Loucy (cell line): ENCODE data around the gene NAV1.

Experiments
- H2AFZ ChIP-seq: fragments of 200-600 bp; sonication (generic); 2 replicates; pipeline ENCODE4 v1.6.0; 2016; ENCODE audit warnings: antibody characterized with exemption, mild to moderate bottlenecking, low read length, moderate library complexity
- H3F3A ChIP-seq: fragments of 200-600 bp; 2 replicates; pipeline ENCODE4 v1.6.0; 2016; ENCODE audit warnings: antibody characterized with exemption, low read depth, mild to moderate bottlenecking
- H3K27me3 ChIP-seq: fragments of 200-600 bp; sonication (generic); 2 replicates; pipeline ENCODE4 v1.6.1; 2014; ENCODE audit warnings: low read length, mild to moderate bottlenecking; ENCODE audit not compliant: insufficient read depth, poor library complexity, severe bottlenecking
- H3K36me3 ChIP-seq: fragments of 200-600 bp; sonication (generic); 2 replicates; pipeline ENCODE4 v1.6.1; 2016; ENCODE audit warnings: low read length; ENCODE audit not compliant: insufficient read depth
- H3K4me1 ChIP-seq: fragments of 200-600 bp; sonication (generic); 2 replicates; pipeline ENCODE4 v1.5.1; 2014; ENCODE audit warnings: low read length, mild to moderate bottlenecking; ENCODE audit not compliant: insufficient read depth, poor library complexity, severe bottlenecking
- H3K4me2 ChIP-seq: fragments of 200-600 bp; sonication (generic); 2 replicates; pipeline ENCODE4 v1.6.0; 2014; ENCODE audit warnings: antibody characterized with exemption, low read length, low read depth, mild to moderate bottlenecking; ENCODE audit not compliant: poor library complexity, severe bottlenecking
- H3K4me3 ChIP-seq: fragments of 200-600 bp; sonication (generic); 2 replicates; pipeline ENCODE4 v1.5.1; 2014; ENCODE audit warnings: low read length, mild to moderate bottlenecking, mixed read lengths; ENCODE audit not compliant: poor library complexity, severe bottlenecking
- H3K79me2 ChIP-seq: fragments of 200-600 bp; sonication (generic); 2 replicates; pipeline ENCODE4 v1.6.1; 2014; ENCODE audit warnings: low read length; ENCODE audit not compliant: insufficient read depth
- H3K9ac ChIP-seq: fragments of 200-600 bp; sonication (generic); 2 replicates; pipeline ENCODE4 v1.6.0; 2014; ENCODE audit warnings: mild to moderate bottlenecking, low read depth, low read length, moderate library complexity; ENCODE audit not compliant: poor library complexity, severe bottlenecking
- H3K9me2 ChIP-seq: fragments of 200-600 bp; sonication (generic); replicated peaks from 2 replicates; pipeline ENCODE4 v1.6.1; 2016; ENCODE audit warnings: low read depth, low read length, mixed read lengths
- H3K9me3 ChIP-seq: fragments of 200-600 bp; sonication (generic); 2 replicates; pipeline ENCODE4 v1.6.1; 2014; ENCODE audit warnings: mild to moderate bottlenecking, antibody characterized with exemption, low read length, low read depth; ENCODE audit not compliant: insufficient read depth
- H4K20me1 ChIP-seq: fragments of 200-600 bp; sonication (generic); 2 replicates; pipeline ENCODE4 v1.6.0; 2014; ENCODE audit warnings: antibody characterized with exemption, low read length, mild to moderate bottlenecking; ENCODE audit not compliant: insufficient read depth, poor library complexity, severe bottlenecking
- EZH2phosphoT487 ChIP-seq: fragments of 200-600 bp; IDR thresholded peaks from 2 replicates; pipeline ENCODE4 v1.6.1; 2018; ENCODE audit warnings: antibody characterized with exemption, mild to moderate bottlenecking, moderate library complexity, borderline replicate concordance
- TF ChIP-seq, protein P1 (sequence below): fragments of 200-600 bp; sonication (generic); conservative IDR thresholded peaks from 2 replicates; pipeline ENCODE4 v1.5.1; 2014; ENCODE audit warnings: mild to moderate bottlenecking, antibody characterized with exemption, low read length

NAV1 gene

GRCh38 chr1:201511941-201512539 lies 26.9 kb upstream of the NAV1 start:
- Histone ChIP-seq H3F3A (0 out of 2 replicates have a peak, but pooled peaks cover 4% of the 10 kb centered on the region), H3K4me2 (no peak overlapping the region), H3K4me1 (peaks cover 29% of the 10 kb centered on the region), H3K9me2 (no peaks in the 10 kb centered on the region), H3K27me3 (no peaks in the 10 kb centered on the region), H3K36me3 (no peaks in the 10 kb centered on the region), H3K9ac (no peak overlapping the region), H2AFZ (no peak overlapping the region), H4K20me1 (no peaks in the 10 kb centered on the region), H3K4me3 (no peak overlapping the region), H3K9me3 (no peaks in the 10 kb centered on the region), H3K79me2 (peaks cover 15% of the 10 kb centered on the region)
- no peak for TF ChIP-seq EZH2phosphoT487

DNA sequence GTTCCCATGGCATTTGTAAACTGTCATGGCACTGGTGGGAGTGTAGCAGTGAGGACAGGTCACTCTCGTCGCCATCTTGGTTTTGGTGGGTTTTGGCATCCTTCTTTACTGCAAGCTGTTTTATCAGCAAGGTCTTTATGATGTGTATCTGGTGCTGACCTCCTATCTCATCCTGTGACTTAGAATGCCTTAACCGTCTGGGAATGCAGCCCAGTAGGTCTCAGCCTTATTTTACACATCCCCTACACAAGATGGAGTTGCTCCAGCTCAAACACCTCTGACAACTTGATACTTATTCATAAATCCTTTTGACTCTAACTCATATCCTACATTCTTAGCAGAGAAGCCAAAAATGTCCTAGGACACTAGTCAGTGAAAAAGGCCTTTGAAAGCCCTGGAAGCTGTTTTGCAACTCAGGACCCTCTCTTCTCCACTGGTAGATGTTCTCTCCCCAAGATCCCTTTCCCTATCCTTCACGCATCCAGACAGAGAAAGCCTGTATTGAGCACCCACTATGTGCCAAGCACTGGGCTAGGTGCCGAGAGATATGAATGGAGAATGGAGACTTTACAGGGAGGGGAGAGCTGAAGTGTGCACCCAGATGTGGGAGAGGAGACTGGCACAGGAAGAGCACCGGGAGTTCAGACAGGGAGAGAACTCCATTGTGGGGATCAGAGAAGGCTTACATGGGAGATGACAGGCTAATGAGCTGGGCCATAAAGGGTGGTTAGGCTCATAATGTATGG lies 25.3 kb upstream of the NAV1 start:
- no peak for TF ChIP-seq EZH2phosphoT487
- TF ChIP-seq, protein P1, sequence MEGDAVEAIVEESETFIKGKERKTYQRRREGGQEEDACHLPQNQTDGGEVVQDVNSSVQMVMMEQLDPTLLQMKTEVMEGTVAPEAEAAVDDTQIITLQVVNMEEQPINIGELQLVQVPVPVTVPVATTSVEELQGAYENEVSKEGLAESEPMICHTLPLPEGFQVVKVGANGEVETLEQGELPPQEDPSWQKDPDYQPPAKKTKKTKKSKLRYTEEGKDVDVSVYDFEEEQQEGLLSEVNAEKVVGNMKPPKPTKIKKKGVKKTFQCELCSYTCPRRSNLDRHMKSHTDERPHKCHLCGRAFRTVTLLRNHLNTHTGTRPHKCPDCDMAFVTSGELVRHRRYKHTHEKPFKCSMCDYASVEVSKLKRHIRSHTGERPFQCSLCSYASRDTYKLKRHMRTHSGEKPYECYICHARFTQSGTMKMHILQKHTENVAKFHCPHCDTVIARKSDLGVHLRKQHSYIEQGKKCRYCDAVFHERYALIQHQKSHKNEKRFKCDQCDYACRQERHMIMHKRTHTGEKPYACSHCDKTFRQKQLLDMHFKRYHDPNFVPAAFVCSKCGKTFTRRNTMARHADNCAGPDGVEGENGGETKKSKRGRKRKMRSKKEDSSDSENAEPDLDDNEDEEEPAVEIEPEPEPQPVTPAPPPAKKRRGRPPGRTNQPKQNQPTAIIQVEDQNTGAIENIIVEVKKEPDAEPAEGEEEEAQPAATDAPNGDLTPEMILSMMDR: no peak
- peaks cover 22% of the 10 kb centered on the region for H3K4me1 ChIP-seq
- H3K36me3 ChIP-seq: no peaks in the 10 kb centered on the region
- H3K9ac ChIP-seq: no peak overlapping the region
- H3F3A ChIP-seq: 0 out of 2 replicates have a peak, but pooled peaks cover 4% of the 10 kb centered on the region
- no peak overlapping the region for H2AFZ ChIP-seq
- H3K27me3 ChIP-seq: no peaks in the 10 kb centered on the region
- no peak overlapping the region for H3K4me3 ChIP-seq
- H3K9me3 ChIP-seq: no peaks in the 10 kb centered on the region
- H4K20me1 ChIP-seq: no peaks in the 10 kb centered on the region
- H3K4me2 ChIP-seq: no peak overlapping the region
- no peaks in the 10 kb centered on the region for H3K9me2 ChIP-seq
- 0 out of 2 replicates have a peak, but pooled peaks cover under 1% of the 10 kb centered on the region for H3K79me2 ChIP-seq

DNA sequence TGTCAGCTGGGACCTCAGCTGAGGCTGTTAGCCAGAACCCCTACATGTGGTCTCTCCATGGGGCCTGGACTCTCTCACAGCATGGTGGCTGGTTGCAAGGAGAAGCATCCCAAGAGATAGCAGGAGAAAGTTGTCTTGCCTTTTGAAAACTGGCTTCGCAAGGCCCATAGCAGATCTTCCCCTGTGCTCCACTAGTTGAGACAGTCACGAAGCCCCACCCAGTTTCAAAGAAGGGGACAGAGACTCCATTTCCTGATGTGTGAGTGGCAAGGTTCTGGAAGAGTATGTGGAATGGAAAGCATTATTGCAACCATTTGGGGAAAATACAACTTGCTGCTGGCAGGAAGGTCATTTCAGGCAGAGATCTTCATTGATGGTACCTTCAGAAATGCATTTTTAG lies 24.5 kb upstream of the NAV1 start:
- no peaks in the 10 kb centered on the region for H3K9me2 ChIP-seq
- H3K4me3 ChIP-seq: no peak overlapping the region
- H3F3A ChIP-seq: no peaks in the 10 kb centered on the region
- H3K4me1 ChIP-seq: peaks cover 15% of the 10 kb centered on the region
- no peak overlapping the region for H3K9ac ChIP-seq
- H3K9me3 ChIP-seq: no peaks in the 10 kb centered on the region
- H4K20me1 ChIP-seq: no peaks in the 10 kb centered on the region
- H3K79me2 ChIP-seq: no peaks in the 10 kb centered on the region
- H2AFZ ChIP-seq: no peak overlapping the region
- H3K4me2 ChIP-seq: no peak overlapping the region
- no peaks in the 10 kb centered on the region for H3K36me3 ChIP-seq
- TF ChIP-seq, protein P1: no peak
- TF ChIP-seq EZH2phosphoT487: no peak
- no peaks in the 10 kb centered on the region for H3K27me3 ChIP-seq
